D721Med (cell line): Measurements from ENCODE around the gene SPATA24.

Source experiments
- DNase-seq: peaks from one replicate; pipeline ENCODE4 v3.0.0; 2011; ENCODE audit warnings: low spot score; ENCODE audit not compliant: insufficient read length
- FAIRE-seq: peaks from 2 replicates; lab custom pipeline; 2011; peaks lifted over from hg19 to GRCh38; lab: Jason Lieb, UNC
- CTCF ChIP-seq: IDR thresholded peaks from 2 replicates; pipeline ENCODE4 v1.5.1; 2012; ENCODE audit warnings: mild to moderate bottlenecking, control low read depth; ENCODE audit not compliant: insufficient read depth; ENCODE audit errors: missing control alignments

Gene SPATA24

GRCh38 chr5:139383275-139383992 is 20.5 kb downstream of the SPATA24 start, which contains the start of gene SLC23A1:
TSS of gene SLC23A1 (minus strand) at chr5:139383297. CDS start at chr5:139383253, 44 bp downstream.
- TF ChIP-seq CTCF: no peak
- FAIRE-seq (no peak), DNase-seq (peak; percentile 8)

- no peak for TF ChIP-seq CTCF
- FAIRE-seq: no peak
- no peak for DNase-seq
Measured at GRCh38 chr5:139382807-139383206, 21.1 kb downstream of the SPATA24 start.

- TF ChIP-seq CTCF: no peak
- FAIRE-seq: no peak
- DNase-seq: peak; percentile 13
Measured at GRCh38 chr5:139381837-139382761, 21.8 kb downstream of the SPATA24 start.

- no peak for FAIRE-seq
- peak; percentile 11 for DNase-seq
- TF ChIP-seq CTCF: no peak
Measured at GRCh38 chr5:139379626-139380449, 24.1 kb downstream of the SPATA24 start.

- no peak for TF ChIP-seq CTCF
- peak; percentile 12 for DNase-seq
- FAIRE-seq: no peak
Measured at GRCh38 chr5:139378941-139379361, 24.9 kb downstream of the SPATA24 start.

- DNase-seq (peak; percentile 8), FAIRE-seq (no peak)
- TF ChIP-seq CTCF: no peak
Measured at GRCh38 chr5:139378101-139378825, 25.6 kb downstream of the SPATA24 start.
